ENCODE data around the gene TESK2.

Gene TESK2

GRCh38 chr1:45446950-45447672 lies 43.9 kb downstream of the TESK2 start:
- ATAC-seq: no peak
- no peak for TF ChIP-seq ZFP3 (CRISPR knock-in tag; IDR thresholded peaks at IDR 0.05)
- no peak for TF ChIP-seq ZC3H10 (CRISPR knock-in tag; IDR thresholded peaks at IDR 0.05)
- no peak for TF ChIP-seq ESRRG (CRISPR knock-in tag; IDR thresholded peaks at IDR 0.05)
- TF ChIP-seq TCF4 (CRISPR knock-in tag; IDR thresholded peaks at IDR 0.05; ENCODE audit: borderline replicate concordance): no peak
- no peak for TF ChIP-seq ZNF565 (CRISPR knock-in tag; conservative IDR thresholded peaks at IDR 0.05; ENCODE audit: low read depth)
- no peak for TF ChIP-seq BACH2 (CRISPR knock-in tag; IDR thresholded peaks at IDR 0.05; ENCODE audit: borderline replicate concordance)
- TF ChIP-seq PPARA (CRISPR knock-in tag; IDR thresholded peaks at IDR 0.05; ENCODE audit: borderline replicate concordance): no peak
- TF ChIP-seq ARNTL (CRISPR knock-in tag; IDR thresholded peaks at IDR 0.05; ENCODE audit: borderline replicate concordance, low read depth): no peak
- no peak for TF ChIP-seq CSDC2 (CRISPR knock-in tag; IDR thresholded peaks at IDR 0.05)
- TF ChIP-seq ZNF8 (CRISPR knock-in tag; IDR thresholded peaks at IDR 0.05): no peak
- no peak for TF ChIP-seq RARB (CRISPR knock-in tag; IDR thresholded peaks at IDR 0.05)
- TF ChIP-seq ISL1 (CRISPR knock-in tag; IDR thresholded peaks at IDR 0.05): no peak
- TF ChIP-seq GLIS3 (CRISPR knock-in tag; IDR thresholded peaks at IDR 0.05): no peak
- TF ChIP-seq SNAI2 (CRISPR knock-in tag; IDR thresholded peaks at IDR 0.05): no peak
- TF ChIP-seq CREB5 (CRISPR knock-in tag; IDR thresholded peaks at IDR 0.05; ENCODE audit: low read depth): no peak
- TF ChIP-seq ZNF70 (CRISPR knock-in tag; IDR thresholded peaks at IDR 0.05): no peak

- TF ChIP-seq PPARA (CRISPR knock-in tag; IDR thresholded peaks at IDR 0.05; ENCODE audit: borderline replicate concordance) (no peak), CSDC2 (CRISPR knock-in tag; IDR thresholded peaks at IDR 0.05) (no peak), SNAI2 (CRISPR knock-in tag; IDR thresholded peaks at IDR 0.05) (no peak), ESRRG (CRISPR knock-in tag; IDR thresholded peaks at IDR 0.05) (no peak), ISL1 (CRISPR knock-in tag; IDR thresholded peaks at IDR 0.05) (no peak), CREB5 (CRISPR knock-in tag; IDR thresholded peaks at IDR 0.05; ENCODE audit: low read depth) (no peak), BACH2 (CRISPR knock-in tag; IDR thresholded peaks at IDR 0.05; ENCODE audit: borderline replicate concordance) (no peak), TOX (CRISPR knock-in tag; IDR thresholded peaks at IDR 0.05; ENCODE audit: borderline replicate concordance) (no peak), ZNF565 (CRISPR knock-in tag; conservative IDR thresholded peaks at IDR 0.05; ENCODE audit: low read depth) (no peak), PATZ1 (CRISPR knock-in tag; IDR thresholded peaks at IDR 0.05; ENCODE audit: borderline replicate concordance) (no peak), ZNF8 (CRISPR knock-in tag; IDR thresholded peaks at IDR 0.05) (no peak), TCF4 (CRISPR knock-in tag; IDR thresholded peaks at IDR 0.05; ENCODE audit: borderline replicate concordance) (no peak)
- ATAC-seq: no peak
These were observed 44.4 kb downstream of the TESK2 start for GRCh38 chr1:45446530-45446929.

- ATAC-seq: no peak
- no peak for TF ChIP-seq PPARA (CRISPR knock-in tag; IDR thresholded peaks at IDR 0.05; ENCODE audit: borderline replicate concordance)
These were observed 46.3 kb downstream of the TESK2 start for GRCh38 chr1:45444609-45445131.

DNA sequence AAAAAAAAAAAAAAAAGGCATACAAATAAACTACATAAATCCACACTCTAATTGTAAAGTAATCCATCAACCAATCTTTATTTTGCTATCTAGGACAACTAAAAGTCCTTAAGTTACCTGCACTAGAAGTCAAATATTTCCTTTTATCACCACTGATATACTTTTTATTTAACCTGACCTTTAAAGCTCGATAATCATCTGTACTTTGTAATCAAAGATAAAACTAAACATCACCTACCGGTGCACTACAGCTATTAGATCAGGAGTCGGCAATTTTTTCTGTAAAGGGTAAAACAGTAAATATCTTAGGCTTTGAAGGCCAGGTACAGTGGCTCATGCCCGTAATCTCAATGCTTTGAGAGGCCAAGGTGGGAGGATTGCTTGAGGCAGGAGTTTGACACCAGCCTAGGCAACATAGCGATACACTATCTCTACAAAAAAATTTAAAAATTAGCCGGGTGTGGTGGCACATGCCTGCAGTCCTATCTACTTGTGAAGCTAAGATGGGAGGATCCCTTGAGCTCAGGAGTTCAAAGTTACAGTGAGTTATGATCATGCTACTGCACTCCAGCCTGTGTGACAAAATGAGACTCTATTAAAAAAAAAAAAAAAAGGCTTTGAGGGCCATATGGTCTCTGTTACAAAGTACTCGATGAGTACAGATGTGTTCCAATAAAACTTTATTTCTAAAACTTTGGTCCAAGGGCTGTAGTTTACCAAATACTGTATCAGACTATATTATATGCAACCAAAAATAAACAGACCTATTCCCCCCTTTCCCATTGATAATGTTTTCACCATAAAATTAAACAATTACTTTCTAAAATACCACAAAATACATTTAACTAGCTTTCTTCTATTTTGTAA lies 47.1 kb downstream of the TESK2 start:
- no peak for ATAC-seq
- no peak for TF ChIP-seq ZFP30 (CRISPR knock-in tag; IDR thresholded peaks at IDR 0.05)
- TF ChIP-seq CREB5 (CRISPR knock-in tag; IDR thresholded peaks at IDR 0.05; ENCODE audit: low read depth): no peak
- TF ChIP-seq ISL1 (CRISPR knock-in tag; IDR thresholded peaks at IDR 0.05): no peak
- no peak for TF ChIP-seq PATZ1 (CRISPR knock-in tag; IDR thresholded peaks at IDR 0.05; ENCODE audit: borderline replicate concordance)
- TF ChIP-seq ZNF8 (CRISPR knock-in tag; IDR thresholded peaks at IDR 0.05): no peak
- TF ChIP-seq ZNF70 (CRISPR knock-in tag; IDR thresholded peaks at IDR 0.05): no peak
- TF ChIP-seq, protein P1, sequence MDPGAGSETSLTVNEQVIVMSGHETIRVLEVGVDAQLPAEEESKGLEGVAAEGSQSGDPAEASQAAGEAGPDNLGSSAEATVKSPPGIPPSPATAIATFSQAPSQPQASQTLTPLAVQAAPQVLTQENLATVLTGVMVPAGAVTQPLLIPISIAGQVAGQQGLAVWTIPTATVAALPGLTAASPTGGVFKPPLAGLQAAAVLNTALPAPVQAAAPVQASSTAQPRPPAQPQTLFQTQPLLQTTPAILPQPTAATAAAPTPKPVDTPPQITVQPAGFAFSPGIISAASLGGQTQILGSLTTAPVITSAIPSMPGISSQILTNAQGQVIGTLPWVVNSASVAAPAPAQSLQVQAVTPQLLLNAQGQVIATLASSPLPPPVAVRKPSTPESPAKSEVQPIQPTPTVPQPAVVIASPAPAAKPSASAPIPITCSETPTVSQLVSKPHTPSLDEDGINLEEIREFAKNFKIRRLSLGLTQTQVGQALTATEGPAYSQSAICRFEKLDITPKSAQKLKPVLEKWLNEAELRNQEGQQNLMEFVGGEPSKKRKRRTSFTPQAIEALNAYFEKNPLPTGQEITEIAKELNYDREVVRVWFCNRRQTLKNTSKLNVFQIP (CRISPR knock-in tag; IDR thresholded peaks at IDR 0.05; ENCODE audit: borderline replicate concordance, low read depth): no peak
- no peak for TF ChIP-seq CSDC2 (CRISPR knock-in tag; IDR thresholded peaks at IDR 0.05)
- no peak for TF ChIP-seq ARNTL (CRISPR knock-in tag; IDR thresholded peaks at IDR 0.05; ENCODE audit: borderline replicate concordance, low read depth)
- TF ChIP-seq ZNF565 (CRISPR knock-in tag; conservative IDR thresholded peaks at IDR 0.05; ENCODE audit: low read depth): no peak
- no peak for TF ChIP-seq RARB (CRISPR knock-in tag; IDR thresholded peaks at IDR 0.05)
- TF ChIP-seq ESRRG (CRISPR knock-in tag; IDR thresholded peaks at IDR 0.05): no peak
